B cell (primary cell): Measurements from ENCODE around the gene CRIM1. TPM values are rescaled to one million over a fixed set of nuclear protein-coding genes. Genes with fewer than 3 reads are reported as not detected.

Experiments used
- ATAC-seq: fragments of 200-7000 bp; cut with Tn5 transposase; one replicate; pipeline ENCODE4 v1.10.0; 2021; ENCODE audit warnings: low read depth, mild to moderate bottlenecking, moderate number of reproducible peaks, moderate library complexity
- CTCF ChIA-PET: fragments of 350-600 bp; sonication (Branson Sonifier 250); formaldehyde crosslinking; loops from one replicate; lab custom pipeline; 2021; ENCODE audit warnings: antibody characterized with exemption, inconsistent platforms; lab: Charles Lee
- POLR2A ChIA-PET: fragments of 350-600 bp; sonication (Branson Sonifier 250); formaldehyde crosslinking; loops from one replicate; lab custom pipeline; 2021; ENCODE audit warnings: antibody characterized with exemption; lab: Charles Lee
- DNase-seq: peaks from one replicate; pipeline ENCODE4 v3.0.0; 2013
- H2AFZ ChIP-seq: 2 replicates; pipeline ENCODE4 v1.6.1; 2012; ENCODE audit warnings: mild to moderate bottlenecking, low read depth, low read length; ENCODE audit not compliant: insufficient read depth, poor library complexity, severe bottlenecking
- H3K27ac ChIP-seq, 2 donors: 1 replicate in 1 of 2; 2 replicates in 1 of 2; pipeline ENCODE4 v1.5.1; 2012 to 2013; ENCODE audit warnings: low read length in 2 of 2, mild to moderate bottlenecking in 2 of 2, moderate library complexity in 1 of 2
- H3K27me3 ChIP-seq, 4 experiments: fragments of 200-600 bp in 1 of 4; sonication (generic) in 1 of 4; replicated peaks in 1 of 4; 1 replicate in 2 of 4; 2 replicates in 2 of 4; pipeline versions ENCODE4 v1.6.1 to v1.7.0; 2013 to 2016; ENCODE audit warnings: low read length in 3 of 4, mild to moderate bottlenecking in 2 of 4, mixed read lengths in 1 of 4, moderate library complexity in 1 of 4; ENCODE audit not compliant: insufficient read depth in 4 of 4, control insufficient read depth in 3 of 4; ENCODE audit errors: control extremely low read depth in 1 of 4
- H3K36me3 ChIP-seq, 2 experiments: replicated peaks in 1 of 2; 1 replicate in 1 of 2; 2 replicates in 1 of 2; pipeline versions ENCODE4 v1.6.1 to v1.7.1; 2013; ENCODE audit warnings: low read length in 1 of 2; ENCODE audit not compliant: insufficient read depth in 2 of 2, control insufficient read depth in 1 of 2; ENCODE audit errors: control extremely low read depth in 1 of 2, extremely low read depth in 1 of 2
- H3K4me1 ChIP-seq, 2 donors: fragments of 200-600 bp in 1 of 2; sonication (generic) in 1 of 2; 1 replicate in 1 of 2; 2 replicates in 1 of 2; pipeline versions ENCODE4 v1.5.1 to v1.6.1; 2013 to 2017; ENCODE audit warnings: low read length in 2 of 2; ENCODE audit not compliant: control insufficient read depth in 2 of 2, insufficient read depth in 2 of 2
- H3K4me2 ChIP-seq: replicated peaks from 2 replicates; pipeline ENCODE3; 2012; ENCODE audit warnings: mild to moderate bottlenecking, low read depth, low read length; ENCODE audit not compliant: poor library complexity, severe bottlenecking
- H3K4me3 ChIP-seq, 5 experiments: fragments of 200-600 bp in 1 of 5; sonication (generic) in 1 of 5; 1 replicate in 3 of 5; 2 replicates in 2 of 5; pipeline versions ENCODE4 v1.5.1 to v1.7.0; 2011 to 2016; ENCODE audit warnings: low read length in 4 of 5, mild to moderate bottlenecking in 4 of 5, low read depth in 2 of 5, control low read depth in 1 of 5, moderate library complexity in 1 of 5; ENCODE audit not compliant: insufficient read depth in 1 of 5; ENCODE audit errors: control extremely low read depth in 1 of 5, extremely low read depth in 1 of 5
- H3K79me2 ChIP-seq: fragments of 200-600 bp; sonication (generic); one replicate; pipeline ENCODE4 v1.6.0; 2016; ENCODE audit warnings: low read length; ENCODE audit not compliant: control insufficient read depth, insufficient read depth
- H3K9ac ChIP-seq: fragments of 200-600 bp; sonication (generic); 2 replicates; pipeline ENCODE4 v1.6.1; 2017; ENCODE audit warnings: mild to moderate bottlenecking, low read length, moderate library complexity
- H3K9me3 ChIP-seq, 3 donors: one replicate each; pipeline versions ENCODE4 v1.6.1 to v1.7.1; 2013; ENCODE audit warnings: low read length in 2 of 3; ENCODE audit not compliant: control insufficient read depth in 2 of 3, insufficient read depth in 1 of 3; ENCODE audit errors: control extremely low read depth in 1 of 3
- H4K20me1 ChIP-seq: 2 replicates; pipeline ENCODE4 v1.6.0; 2012; ENCODE audit warnings: mild to moderate bottlenecking, low read length; ENCODE audit not compliant: insufficient read depth, control insufficient read depth, poor library complexity, severe bottlenecking
- H3K27ac Mint-ChIP-seq: one replicate; pipeline ENCODE4 v1.8.0; 2021; ENCODE audit warnings: mixed read lengths
- H3K27me3 Mint-ChIP-seq: one replicate; pipeline ENCODE4 v1.8.0; 2021; ENCODE audit warnings: mixed read lengths
- H3K4me1 Mint-ChIP-seq: one replicate; pipeline ENCODE4 v1.8.0; 2021; ENCODE audit warnings: mixed read lengths
- H3K4me3 Mint-ChIP-seq: one replicate; pipeline ENCODE4 v1.8.0; 2021; ENCODE audit warnings: mixed read lengths
- H3K9me3 Mint-ChIP-seq: one replicate; pipeline ENCODE4 v1.8.0; 2022; ENCODE audit warnings: mixed read lengths; ENCODE audit not compliant: insufficient read depth
- EZH2 ChIP-seq: IDR thresholded peaks from 2 replicates; pipeline ENCODE4 v1.6.1; 2012; ENCODE audit warnings: borderline replicate concordance, low read depth, mild to moderate bottlenecking, moderate library complexity, low read length; ENCODE audit not compliant: insufficient read depth, poor library complexity, severe bottlenecking
- WGBS: methylation state at CpG from one replicate; pipeline ENCODE4 v1.1.5; 2013; ENCODE audit warnings: missing lambda C conversion rate; ENCODE audit not compliant: insufficient coverage; 5-methylcytosine and 5-hydroxymethylcytosine counted together
- intact Hi-C: fragments of 100-400 bp; cut with micrococcal nuclease; formaldehyde crosslinking; loops from one replicate; pipeline ENCODE4 v1.10.0; 2022
- polyA plus RNA-seq: library from polyadenylated mRNA; depleted of rRNA; stranded (reverse); fragments of >200 nt; gene quantifications from 2 replicates; pipeline ENCODE4 v1.2.3, GENCODE V29; 2012
- total RNA-seq, 2 donors: library from RNA; stranded (reverse); fragments of 120-200 nt in 1 of 2; gene quantifications; 1 replicate in 1 of 2; 2 replicates in 1 of 2; pipeline versions ENCODE4 v1.2.3 to v1.2.4, GENCODE V29; 2013 to 2022
- TF ChIP-seq, protein P1 (sequence below): fragments of 200-600 bp; IDR thresholded peaks from one replicate; pipeline ENCODE4 v1.8.0; 2022; ENCODE audit warnings: antibody characterized with exemption, mild to moderate bottlenecking

CRIM1 gene
- total and polyA plus RNA-seq, 2 donors (not counting 1 experiment from before 2014, with no cell fraction given), result 1.3 to 5.0 TPM

- intact Hi-C loops, result no loop called here
- Histone ChIP-seq H3K4me1 (peaks cover 16 to 24% of the 10 kb centered on the region in 2 donors), H3K9ac (no peak overlapping the region), H3K27ac (no peak overlapping the region), H3K4me2 (no peak overlapping the region), H4K20me1 (no peaks in the 10 kb centered on the region), H3K36me3 (no peaks in the 10 kb centered on the region), H3K79me2 (peaks cover 42% of the 10 kb centered on the region), H3K9me3 (peaks cover 0 to 4% (median 0%) of the 10 kb centered on the region in 3 donors), H3K27me3 (peaks cover 0 to 21% (median 5%) of the 10 kb centered on the region in 4 experiments), H3K4me3 (no peak overlapping the region), H2AFZ (no peak overlapping the region)
- ATAC-seq, result no peak
- CTCF ChIA-PET, result no interaction called here
- H3K4me1 Mint-ChIP-seq, result peaks cover 17% of the 10 kb centered on the region
- peaks cover 49% of the 10 kb centered on the region for H3K27me3 Mint-ChIP-seq
- POLR2A ChIA-PET, result no interaction called here
- 100% methylated on average over 1 of the region's 4 CpGs for WGBS
- no peak overlapping the region for H3K27ac Mint-ChIP-seq
- no peak overlapping the region for H3K4me3 Mint-ChIP-seq
- H3K9me3 Mint-ChIP-seq, result no peaks in the 10 kb centered on the region
- no peak for TF ChIP-seq EZH2
- TF ChIP-seq, protein P1, sequence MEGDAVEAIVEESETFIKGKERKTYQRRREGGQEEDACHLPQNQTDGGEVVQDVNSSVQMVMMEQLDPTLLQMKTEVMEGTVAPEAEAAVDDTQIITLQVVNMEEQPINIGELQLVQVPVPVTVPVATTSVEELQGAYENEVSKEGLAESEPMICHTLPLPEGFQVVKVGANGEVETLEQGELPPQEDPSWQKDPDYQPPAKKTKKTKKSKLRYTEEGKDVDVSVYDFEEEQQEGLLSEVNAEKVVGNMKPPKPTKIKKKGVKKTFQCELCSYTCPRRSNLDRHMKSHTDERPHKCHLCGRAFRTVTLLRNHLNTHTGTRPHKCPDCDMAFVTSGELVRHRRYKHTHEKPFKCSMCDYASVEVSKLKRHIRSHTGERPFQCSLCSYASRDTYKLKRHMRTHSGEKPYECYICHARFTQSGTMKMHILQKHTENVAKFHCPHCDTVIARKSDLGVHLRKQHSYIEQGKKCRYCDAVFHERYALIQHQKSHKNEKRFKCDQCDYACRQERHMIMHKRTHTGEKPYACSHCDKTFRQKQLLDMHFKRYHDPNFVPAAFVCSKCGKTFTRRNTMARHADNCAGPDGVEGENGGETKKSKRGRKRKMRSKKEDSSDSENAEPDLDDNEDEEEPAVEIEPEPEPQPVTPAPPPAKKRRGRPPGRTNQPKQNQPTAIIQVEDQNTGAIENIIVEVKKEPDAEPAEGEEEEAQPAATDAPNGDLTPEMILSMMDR, result no peak
- DNase-seq, result no peak
Observed at GRCh38 chr2:36360063-36360462, 4.5 kb downstream of the CRIM1 start.

- intact Hi-C loops, result no loop called here
- no peak overlapping the region for H3K4me2 ChIP-seq
- POLR2A ChIA-PET, result no interaction called here
- CTCF ChIA-PET, result no interaction called here
- peaks cover 16% of the 10 kb centered on the region for H3K4me1 Mint-ChIP-seq
- no peak overlapping the region for H3K27ac ChIP-seq
- no peak overlapping the region for H3K4me3 Mint-ChIP-seq
- peaks cover 0 to 21% (median 5%) of the 10 kb centered on the region in 4 experiments for H3K27me3 ChIP-seq
- H3K36me3 ChIP-seq, result no peaks in the 10 kb centered on the region
- TF ChIP-seq, protein P1, result no peak
- peaks cover 16 to 23% of the 10 kb centered on the region in 2 donors for H3K4me1 ChIP-seq
- no peak overlapping the region for H3K27ac Mint-ChIP-seq
- peaks cover 49% of the 10 kb centered on the region for H3K27me3 Mint-ChIP-seq
- no peak overlapping the region for H2AFZ ChIP-seq
- no peak for ATAC-seq
- peaks cover 0 to 4% (median 0%) of the 10 kb centered on the region in 3 donors for H3K9me3 ChIP-seq
- no peaks in the 10 kb centered on the region for H4K20me1 ChIP-seq
- WGBS, result no CpG with 5 or more reads among the region's 1 CpG
- H3K79me2 ChIP-seq, result peaks cover 45% of the 10 kb centered on the region
- no peak for DNase-seq
- no peak overlapping the region for H3K9ac ChIP-seq
- no peaks in the 10 kb centered on the region for H3K9me3 Mint-ChIP-seq
- H3K4me3 ChIP-seq, result no peak overlapping the region
Observed at GRCh38 chr2:36360834-36361233, 5.3 kb downstream of the CRIM1 start.
